T follicular helper cell (primary cell): ENCODE data around the gene ABCB9.
"Not testable (repeated sequence)": the region's sequence is repeated elsewhere in the genome, so short reads cannot be mapped to it uniquely, and the experiment has no call there.

Experiments used
- DNase-seq: peaks from one replicate; pipeline ENCODE4 v3.0.0-alpha.2; 2020; ENCODE audit warnings: low read depth

Gene ABCB9

DNA sequence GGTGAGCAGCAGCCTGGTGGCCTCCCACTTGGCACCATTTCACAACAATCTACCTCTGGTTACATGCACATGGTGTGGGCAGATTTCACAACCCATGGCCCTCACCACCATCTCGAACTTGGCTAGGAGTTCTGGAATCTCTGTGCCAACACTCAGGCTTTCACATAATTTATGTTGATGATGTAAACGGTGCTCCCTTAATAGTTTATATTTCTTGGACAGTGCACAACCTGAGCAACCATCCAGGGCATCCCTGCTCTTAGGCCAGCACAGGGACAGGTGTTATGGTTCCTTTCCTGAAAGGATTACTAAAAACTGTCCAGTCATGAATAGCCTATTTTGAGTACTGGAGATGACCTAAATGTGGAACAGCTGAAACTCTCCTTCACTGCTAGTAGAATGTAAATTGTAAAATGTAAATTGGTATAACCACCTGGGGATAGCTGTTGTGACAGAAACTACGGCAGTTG lies 28.6 kb downstream of the ABCB9 start:
- no peak for DNase-seq

DNA sequence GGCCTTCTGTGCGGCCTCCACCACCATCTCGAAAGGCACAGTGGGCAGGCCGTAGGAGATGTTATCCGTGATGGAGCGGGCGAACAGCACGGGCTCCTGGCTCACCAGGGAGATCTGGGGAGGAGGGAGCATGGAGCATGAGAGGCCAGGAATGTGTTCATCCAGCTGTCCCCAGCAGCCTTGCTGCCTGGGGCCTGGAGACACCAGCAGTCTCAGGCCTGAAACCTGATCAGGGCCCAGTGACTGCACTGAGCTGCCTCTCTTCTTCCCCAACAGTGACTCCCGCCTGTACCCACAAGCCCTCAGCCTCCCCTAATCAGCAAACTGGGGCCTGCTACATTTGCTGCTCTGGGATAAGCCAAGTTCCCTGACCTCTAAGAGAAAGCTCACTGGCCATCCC lies 30.9 kb downstream of the ABCB9 start:
- no peak for DNase-seq

- no peak for DNase-seq
These were observed 31.5 kb downstream of the ABCB9 start for GRCh38 chr12:122934722-122935121.

GRCh38 chr12:122932207-122932606 lies 34.1 kb downstream of the ABCB9 start:
- no peak for DNase-seq

DNA sequence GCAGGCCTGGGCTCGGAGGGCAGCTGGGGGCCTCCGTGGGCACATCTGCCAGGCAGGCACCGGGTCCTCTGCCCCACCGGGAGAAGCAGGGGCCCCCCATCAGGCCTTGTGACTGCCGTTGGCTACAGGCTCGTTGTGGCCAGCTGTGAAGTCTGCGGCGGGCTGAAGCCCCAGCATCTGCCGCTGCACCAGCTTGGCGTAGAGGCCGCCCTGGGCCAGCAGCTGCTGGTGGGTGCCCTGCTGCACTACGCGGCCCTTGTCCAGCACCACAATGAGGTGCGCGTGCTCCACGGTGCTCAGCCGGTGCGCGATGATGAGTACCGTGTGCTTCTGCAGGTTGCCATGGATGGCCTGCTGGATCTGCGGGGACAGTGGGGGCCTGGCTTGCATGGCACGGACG lies 36.5 kb downstream of the ABCB9 start:
- DNase-seq, result no peak

DNA sequence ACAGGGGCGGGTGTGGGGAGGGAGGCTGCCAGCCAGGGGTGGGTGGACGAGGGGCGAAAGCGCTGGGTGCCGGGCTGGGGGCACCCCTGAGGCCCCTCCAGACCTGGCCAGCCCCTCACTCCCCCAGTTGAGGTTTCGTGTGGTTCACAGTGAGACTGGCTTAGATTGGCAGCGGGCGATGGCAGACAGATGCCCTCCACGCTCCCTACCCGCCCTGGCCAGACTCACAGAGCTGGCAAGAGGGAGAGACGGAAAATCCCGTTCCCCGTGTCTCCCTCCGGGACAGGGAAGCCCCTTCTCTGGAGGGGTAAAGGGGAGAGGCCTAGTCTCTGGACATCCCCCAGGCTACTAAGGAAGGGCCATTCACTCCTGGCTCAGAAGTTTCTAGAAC lies 37.1 kb downstream of the ABCB9 start:
- DNase-seq, result no peak

- no peak for DNase-seq
These were observed 37.7 kb downstream of the ABCB9 start for GRCh38 chr12:122928404-122929147.

DNA sequence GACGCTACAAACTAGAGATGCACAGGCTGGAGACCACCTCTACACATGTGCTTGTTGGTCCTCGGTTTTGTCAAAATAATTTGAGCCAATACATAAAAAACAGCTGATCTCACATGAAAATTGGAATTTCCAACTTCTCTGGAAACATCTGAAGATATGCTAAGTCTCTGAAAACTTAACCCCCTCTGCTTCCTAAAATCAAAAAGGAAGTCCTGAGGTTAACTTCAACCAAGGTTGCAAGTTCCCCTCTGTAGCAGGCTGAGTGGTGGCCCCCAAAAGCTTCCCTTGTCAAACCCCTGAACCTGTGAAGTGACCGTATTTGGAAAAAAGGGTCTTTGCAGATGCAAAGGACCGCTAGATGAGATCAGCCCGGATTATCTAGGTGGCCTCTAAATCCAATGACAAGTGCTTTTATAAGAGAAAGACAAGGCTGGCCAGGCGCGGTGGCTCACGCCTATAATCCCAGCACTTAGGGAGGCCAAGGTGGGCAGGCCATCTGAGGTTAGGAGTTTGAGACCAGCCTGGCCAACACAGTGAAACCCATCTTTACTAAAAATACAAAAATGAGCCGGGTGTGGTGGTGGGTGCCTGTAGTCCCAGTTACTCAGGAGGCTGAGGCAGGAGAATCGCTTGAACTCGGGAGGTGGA lies 38.4 kb downstream of the ABCB9 start:
- DNase-seq, result no peak

DNA sequence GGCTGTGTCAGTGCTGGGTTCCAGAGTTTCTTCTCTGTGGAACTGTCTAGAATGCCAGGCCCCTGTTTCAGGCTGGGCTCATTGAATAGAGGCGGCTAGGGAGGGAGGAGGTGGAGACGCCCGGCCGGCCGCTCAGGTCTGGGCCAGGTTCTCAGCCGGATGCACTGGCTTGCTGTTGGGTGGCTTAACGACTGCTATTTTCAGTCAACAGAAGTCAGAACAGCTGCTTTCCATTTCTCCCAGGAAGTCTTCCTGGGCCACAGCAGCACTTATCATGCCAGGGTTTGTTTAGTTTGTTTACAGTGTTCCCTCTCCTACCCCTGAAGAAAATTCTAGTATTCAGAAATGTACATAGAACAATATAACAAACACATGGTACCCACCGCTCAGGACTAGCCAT lies 44.3 kb downstream of the ABCB9 start:
- no peak for DNase-seq

DNA sequence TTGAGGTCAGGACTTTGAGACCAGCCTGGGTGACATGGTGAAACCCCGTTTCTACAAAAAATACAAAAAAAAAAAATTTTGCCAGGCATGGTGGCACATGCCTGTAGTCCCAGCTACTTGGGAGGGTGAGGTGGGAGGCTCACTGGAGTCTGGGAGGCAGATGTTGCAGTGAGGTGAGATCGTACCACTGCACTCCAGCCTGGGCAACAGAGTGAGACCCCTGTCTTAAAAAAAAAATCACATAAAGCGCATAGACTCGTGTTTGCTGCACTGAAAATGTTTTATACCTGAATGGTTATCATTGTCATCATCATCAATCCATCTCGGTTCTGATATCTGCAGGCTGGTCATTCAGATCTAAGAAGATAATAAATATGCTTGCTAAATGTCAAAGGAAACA lies 45.6 kb downstream of the ABCB9 start:
- DNase-seq, result no peak

DNA sequence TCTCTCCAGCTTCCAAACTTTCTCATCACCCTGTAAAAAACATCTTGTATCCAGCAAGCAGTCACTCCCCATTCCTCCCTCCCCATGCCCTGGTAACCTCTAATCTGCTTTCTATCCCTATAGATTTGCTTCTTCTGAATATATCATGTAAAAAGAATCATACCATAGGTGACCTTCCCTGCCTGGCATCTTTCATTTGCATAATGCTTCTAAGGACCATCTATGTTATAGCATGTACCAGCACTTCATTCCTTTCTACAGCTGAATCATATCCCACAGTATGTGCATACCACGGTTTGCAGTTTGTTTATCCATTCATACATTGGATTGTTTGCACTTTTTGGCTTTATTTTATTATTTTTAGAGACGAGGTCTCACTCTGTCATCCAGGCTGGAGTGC lies 47.4 kb downstream of the ABCB9 start:
- no peak for DNase-seq

DNA sequence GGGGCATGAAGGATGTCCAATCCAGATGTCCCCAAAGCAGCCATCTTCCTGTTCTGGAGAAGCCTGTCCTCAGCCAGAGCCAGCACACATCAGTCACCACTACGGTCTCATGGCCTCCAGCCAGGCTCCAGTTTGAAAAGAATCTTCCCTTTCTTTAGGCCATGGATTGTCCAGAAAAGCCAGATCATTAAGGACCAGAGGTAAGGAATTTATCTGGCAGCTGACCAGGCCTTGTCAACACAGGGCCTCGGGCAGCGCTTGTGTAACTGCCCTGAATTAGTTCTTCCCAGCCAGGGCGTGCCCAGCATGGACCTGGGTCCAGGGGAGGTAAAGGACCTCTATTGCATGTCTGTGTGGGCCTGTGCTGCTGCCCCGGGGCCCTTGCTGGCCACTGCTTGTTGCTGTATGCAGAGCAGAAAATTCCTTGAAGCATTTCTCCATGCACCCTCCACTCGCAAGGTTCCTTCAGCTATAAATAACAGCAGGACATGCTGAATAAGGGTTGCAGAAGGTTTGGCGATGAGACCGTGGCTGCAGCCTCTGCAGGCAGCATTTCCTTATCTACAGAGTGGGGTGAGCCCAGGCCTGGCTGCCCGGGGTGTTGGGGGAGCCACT lies 48.6 kb downstream of the ABCB9 start:
- no peak for DNase-seq

GRCh38 chr12:122909442-122910288 lies 56.6 kb downstream of the ABCB9 start:
- DNase-seq, result no peak

GRCh38 chr12:122908915-122909314 lies 57.3 kb downstream of the ABCB9 start:
- no peak for DNase-seq

- DNase-seq, result not testable (repeated sequence)
These were observed 61.0 kb downstream of the ABCB9 start for GRCh38 chr12:122905258-122905657.

GRCh38 chr12:122903693-122904034 lies 62.6 kb downstream of the ABCB9 start:
- DNase-seq, result no peak

DNA sequence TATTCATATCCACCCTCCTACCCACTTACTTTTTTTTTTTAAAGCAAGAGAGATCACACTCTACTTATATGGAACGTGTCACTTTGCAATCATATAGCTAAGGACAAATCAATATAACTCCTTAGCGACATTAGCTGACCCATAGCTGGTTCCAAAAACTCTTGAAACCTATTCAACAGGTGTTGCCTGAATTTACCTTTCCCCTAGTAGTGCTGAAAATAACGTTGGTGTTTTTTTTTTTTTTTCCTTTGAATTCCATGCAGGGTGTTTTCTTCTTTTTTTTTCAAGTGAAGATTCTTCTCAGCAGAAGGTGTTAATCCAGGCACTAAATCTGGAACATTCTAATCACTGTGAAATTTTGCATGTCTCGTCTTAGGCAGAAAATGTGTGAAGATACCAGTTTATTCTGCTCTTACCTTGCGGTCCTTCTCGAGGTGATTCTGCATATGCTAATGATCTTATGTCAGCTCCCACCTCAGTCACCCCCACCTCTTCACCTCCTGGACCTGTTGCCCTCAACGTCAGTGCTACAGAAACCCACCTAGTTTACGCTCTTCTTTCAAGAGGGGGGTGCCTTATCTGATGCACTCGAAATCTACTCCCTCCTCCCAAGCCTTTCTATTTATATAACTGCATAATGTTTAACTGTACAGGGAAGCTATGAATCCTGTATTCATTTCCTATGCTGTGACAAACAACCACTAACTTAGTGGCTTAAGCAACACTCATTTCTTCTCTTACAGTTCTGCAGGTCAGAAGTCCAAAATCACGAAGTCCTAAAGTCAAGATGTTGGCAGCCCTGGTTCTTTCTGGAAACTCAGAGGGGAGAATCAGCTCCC lies 63.2 kb downstream of the ABCB9 start:
- no peak for DNase-seq

DNA sequence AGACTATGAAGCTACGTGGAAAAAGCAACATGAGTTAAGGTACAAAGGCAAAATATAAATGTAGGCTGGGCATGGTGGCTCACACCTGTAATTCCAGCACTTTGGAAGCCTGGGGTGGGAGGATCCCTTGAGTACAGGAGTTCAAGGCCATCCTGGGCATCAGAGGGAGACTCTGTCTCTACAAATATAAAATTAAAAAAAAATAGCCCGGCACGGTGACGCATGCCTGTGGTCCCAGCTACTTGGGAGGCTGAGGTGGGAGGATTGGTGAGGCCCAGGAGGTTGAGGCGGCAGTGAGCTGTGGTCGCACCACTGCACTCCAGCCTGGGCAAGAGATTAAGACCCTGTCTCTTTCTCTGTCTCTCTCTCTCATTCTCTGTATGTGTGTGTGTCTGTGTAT lies 66.4 kb downstream of the ABCB9 start:
- DNase-seq, result no peak

- no peak for DNase-seq
These were observed 69.6 kb downstream of the ABCB9 start for GRCh38 chr12:122896662-122897061.

GRCh38 chr12:122895704-122896636 lies 70.3 kb downstream of the ABCB9 start, which contains the start of gene VPS37B:
Gene VPS37B, minus strand, starts transcription at chr12:122896124. Its CDS starts 62 bp downstream, at chr12:122896062.
- peak; percentile 85 for DNase-seq
